A549 (cell line): ENCODE data around the gene KSR2.

ENCODE experiments used
- EP300 ChIP-seq, 2 experiments: fragments of >200 bp; sonication (Bioruptor Twin); formaldehyde crosslinking; IDR thresholded peaks; 2 replicates in 1 of 2; 3 replicates in 1 of 2; pipeline ENCODE4 v1.6.1; 2016 to 2017
- JUN ChIP-seq, 2 experiments: fragments of >200 bp; sonication (Bioruptor Twin); formaldehyde crosslinking; IDR thresholded peaks; 2 replicates in 1 of 2; 3 replicates in 1 of 2; pipeline ENCODE4 v1.6.1; 2016 to 2017
- RAD21 ChIP-seq, 2 experiments: fragments of >200 bp in 1 of 2; sonication (Bioruptor Twin) in 1 of 2; formaldehyde crosslinking in 1 of 2; IDR thresholded peaks in 1 of 2; conservative IDR thresholded peaks in 1 of 2; 2 replicates in 1 of 2; 3 replicates in 1 of 2; pipeline ENCODE4 v1.6.1; 2012 to 2018; ENCODE audit warnings: inconsistent platforms in 1 of 2
- RCOR1 ChIP-seq: fragments of 150-350 bp; IDR thresholded peaks from 2 replicates; pipeline ENCODE4 v1.6.1; 2014; ENCODE audit warnings: antibody characterized with exemption, low read length, low read depth
- ZFP36 ChIP-seq: fragments of 450-650 bp; IDR thresholded peaks from 2 replicates; pipeline ENCODE4 v1.6.1; 2014; ENCODE audit warnings: borderline replicate concordance; ENCODE audit not compliant: partially characterized antibody
- TF ChIP-seq, protein P1 (sequence below): fragments of >200 bp; sonication (Bioruptor Twin); formaldehyde crosslinking; IDR thresholded peaks from 3 replicates; pipeline ENCODE4 v1.5.1; 2016
- TF ChIP-seq, protein P2 (sequence below): IDR thresholded peaks from 2 replicates; pipeline ENCODE4 v1.6.1; 2012

DNA sequence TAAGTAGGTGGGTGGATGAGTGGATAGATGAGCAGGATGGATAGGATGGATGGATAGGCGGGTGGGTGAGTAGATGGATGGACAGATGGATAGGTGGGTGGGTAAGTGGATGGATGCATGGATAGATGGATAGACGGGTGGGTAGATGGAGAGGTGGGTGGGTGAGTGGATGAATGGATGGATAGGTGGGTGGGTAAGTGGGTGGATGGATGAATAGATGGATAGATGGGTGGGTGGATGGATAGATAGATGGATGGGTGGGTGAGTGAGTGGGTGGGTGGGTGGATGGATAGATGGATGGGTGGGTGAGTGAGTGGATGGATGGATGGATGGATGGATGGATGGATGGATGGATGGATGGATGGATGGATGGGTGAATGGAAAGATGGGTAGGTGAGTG is 385.7 kb downstream of the KSR2 start:
- TF ChIP-seq, protein P1, sequence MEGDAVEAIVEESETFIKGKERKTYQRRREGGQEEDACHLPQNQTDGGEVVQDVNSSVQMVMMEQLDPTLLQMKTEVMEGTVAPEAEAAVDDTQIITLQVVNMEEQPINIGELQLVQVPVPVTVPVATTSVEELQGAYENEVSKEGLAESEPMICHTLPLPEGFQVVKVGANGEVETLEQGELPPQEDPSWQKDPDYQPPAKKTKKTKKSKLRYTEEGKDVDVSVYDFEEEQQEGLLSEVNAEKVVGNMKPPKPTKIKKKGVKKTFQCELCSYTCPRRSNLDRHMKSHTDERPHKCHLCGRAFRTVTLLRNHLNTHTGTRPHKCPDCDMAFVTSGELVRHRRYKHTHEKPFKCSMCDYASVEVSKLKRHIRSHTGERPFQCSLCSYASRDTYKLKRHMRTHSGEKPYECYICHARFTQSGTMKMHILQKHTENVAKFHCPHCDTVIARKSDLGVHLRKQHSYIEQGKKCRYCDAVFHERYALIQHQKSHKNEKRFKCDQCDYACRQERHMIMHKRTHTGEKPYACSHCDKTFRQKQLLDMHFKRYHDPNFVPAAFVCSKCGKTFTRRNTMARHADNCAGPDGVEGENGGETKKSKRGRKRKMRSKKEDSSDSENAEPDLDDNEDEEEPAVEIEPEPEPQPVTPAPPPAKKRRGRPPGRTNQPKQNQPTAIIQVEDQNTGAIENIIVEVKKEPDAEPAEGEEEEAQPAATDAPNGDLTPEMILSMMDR, result no peak
- no peak for TF ChIP-seq RCOR1
- TF ChIP-seq ZFP36, result no peak
- TF ChIP-seq JUN (IDR thresholded peaks at IDR 0.05), result no peak
- no peak for TF ChIP-seq RAD21 (conservative IDR thresholded peaks at IDR 0.05 in 1 of 2, IDR thresholded peaks at IDR 0.05 in 1 of 2)
- TF ChIP-seq, protein P2, sequence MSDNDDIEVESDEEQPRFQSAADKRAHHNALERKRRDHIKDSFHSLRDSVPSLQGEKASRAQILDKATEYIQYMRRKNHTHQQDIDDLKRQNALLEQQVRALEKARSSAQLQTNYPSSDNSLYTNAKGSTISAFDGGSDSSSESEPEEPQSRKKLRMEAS, result no peak
- TF ChIP-seq EP300 (IDR thresholded peaks at IDR 0.05), result no peak
